ENCODE data around the gene HOXD13.

The HOXD13 gene

DNA sequence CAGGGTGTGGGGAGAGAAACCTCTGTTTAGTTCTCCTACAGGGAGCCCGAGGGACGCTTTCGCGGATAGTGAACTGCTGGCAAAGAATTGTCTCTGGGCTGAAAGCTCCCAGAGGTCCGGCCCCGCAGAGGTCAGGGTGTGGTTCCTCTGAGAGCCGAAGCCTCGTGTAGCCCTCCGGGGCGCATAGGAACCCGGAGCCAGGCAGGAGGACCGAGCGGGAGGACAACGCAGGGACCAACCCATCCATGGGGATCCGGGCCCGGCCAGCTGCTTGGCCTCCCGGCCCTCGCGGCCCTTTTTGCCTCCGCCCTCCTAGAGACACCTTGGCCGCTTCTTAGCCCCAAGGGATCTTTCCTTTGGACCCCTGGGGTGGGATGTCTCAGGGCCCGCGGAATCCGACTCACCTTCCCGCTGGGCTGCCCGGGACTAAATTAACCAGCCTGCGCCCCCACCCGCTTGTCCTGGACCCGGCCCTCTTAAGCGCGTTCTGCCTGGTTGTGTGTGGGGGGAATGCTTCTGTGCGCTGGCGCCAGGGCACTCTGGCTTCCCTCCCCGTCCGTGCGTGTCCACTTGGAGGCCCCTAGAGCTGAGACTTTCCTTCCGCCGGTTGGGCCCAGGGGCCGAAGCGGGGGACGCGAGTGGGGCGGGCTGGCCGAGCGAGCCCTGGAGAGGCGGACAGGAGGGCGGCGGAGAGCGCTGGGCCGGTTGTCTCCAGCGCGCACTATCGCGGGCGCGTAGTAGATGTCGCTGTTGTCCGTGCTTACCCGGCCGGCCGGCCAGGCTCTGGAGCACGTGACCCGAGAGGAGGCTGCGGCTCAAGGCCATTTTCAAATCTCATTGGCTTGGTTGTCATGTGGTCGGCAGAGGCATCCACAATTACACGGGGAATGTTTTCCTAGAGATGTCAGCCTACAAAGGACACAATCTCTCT is 23.6 kb downstream of the HOXD13 start, which contains the start of gene HOXD10:
TSS of gene HOXD10 (plus strand) at position 896 of the 931 bp plus-strand sequence. CDS start 56 bp downstream, outside the sequence.
- no peaks in the 10 kb centered on the region for H3K4me1 ChIP-seq (ENCODE audit: control insufficient read depth, insufficient read depth, low read length)
- peaks cover 17 to 99% of the 10 kb centered on the region in 2 experiments; a peak in 2 of 3 replicates for H3K36me3 ChIP-seq (ENCODE audit: control insufficient read depth in 2 of 2, insufficient read depth in 1 of 2, low read length in 2 of 2)
- CTCF ChIA-PET, result interaction anchor here (0.6 kb wide), 1 partner anchor 11 kb away, joined by 3 read pairs; no protein-coding TSS in a partner anchor
- no peaks in the 10 kb centered on the region for H3K9me3 ChIP-seq (ENCODE audit: control insufficient read depth, insufficient read depth, low read depth, low read length)
- TF ChIP-seq ZNF585B (tag by site-specific recombination; IDR thresholded peaks at IDR 0.05) (peak; percentile 42; the same call in 1 of the 2 replicates), ZNF114 (tag by site-specific recombination; IDR thresholded peaks at IDR 0.05) (no peak), ZFP69B (tag by site-specific recombination; IDR thresholded peaks at IDR 0.05) (no peak), ZNF202 (tag by site-specific recombination; IDR thresholded peaks at IDR 0.05; ENCODE audit: borderline replicate concordance) (0 out of 2 replicates have a peak, but pooled peaks have one; percentile 36)
- H3K27ac ChIP-seq (ENCODE audit: extremely low read depth, low read depth, low read length), result peak within 1 kb of the TSS; percentile 34; the same call in 1 of the 2 replicates
- peak within 1 kb of the TSS; percentile 11; the same call in 1 of the 2 replicates for H3K4me3 ChIP-seq (ENCODE audit: low read depth, low read length)
- POLR2A ChIA-PET, result no interaction called here

GRCh38 chr2:176117162-176117822 is 24.8 kb downstream of the HOXD13 start:
- H3K27ac ChIP-seq (ENCODE audit: extremely low read depth, low read depth, low read length), result peak overlapping the region; percentile 34; the same call in 1 of the 2 replicates
- peaks cover 14 to 99% of the 10 kb centered on the region in 2 experiments; a peak in 2 of 3 replicates for H3K36me3 ChIP-seq (ENCODE audit: control insufficient read depth in 2 of 2, insufficient read depth in 1 of 2, low read length in 2 of 2)
- CTCF ChIA-PET, result interaction anchor here (0.9 to 1.0 kb wide), 2 partner anchors 10 to 701 kb away, joined by 3 to 4 read pairs; no protein-coding TSS in a partner anchor
- H3K4me1 ChIP-seq (ENCODE audit: control insufficient read depth, insufficient read depth, low read length), result no peaks in the 10 kb centered on the region
- TF ChIP-seq, protein P1, sequence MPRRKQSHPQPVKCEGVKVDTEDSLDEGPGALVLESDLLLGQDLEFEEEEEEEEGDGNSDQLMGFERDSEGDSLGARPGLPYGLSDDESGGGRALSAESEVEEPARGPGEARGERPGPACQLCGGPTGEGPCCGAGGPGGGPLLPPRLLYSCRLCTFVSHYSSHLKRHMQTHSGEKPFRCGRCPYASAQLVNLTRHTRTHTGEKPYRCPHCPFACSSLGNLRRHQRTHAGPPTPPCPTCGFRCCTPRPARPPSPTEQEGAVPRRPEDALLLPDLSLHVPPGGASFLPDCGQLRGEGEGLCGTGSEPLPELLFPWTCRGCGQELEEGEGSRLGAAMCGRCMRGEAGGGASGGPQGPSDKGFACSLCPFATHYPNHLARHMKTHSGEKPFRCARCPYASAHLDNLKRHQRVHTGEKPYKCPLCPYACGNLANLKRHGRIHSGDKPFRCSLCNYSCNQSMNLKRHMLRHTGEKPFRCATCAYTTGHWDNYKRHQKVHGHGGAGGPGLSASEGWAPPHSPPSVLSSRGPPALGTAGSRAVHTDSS (tag by site-specific recombination; IDR thresholded peaks at IDR 0.05), result no peak
- no peak for TF ChIP-seq ZNF76 (tag by site-specific recombination; IDR thresholded peaks at IDR 0.05; ENCODE audit: borderline replicate concordance, low read depth)
- no peak for TF ChIP-seq ZNF19 (tag by site-specific recombination; IDR thresholded peaks at IDR 0.05; ENCODE audit: low read depth)
- TF ChIP-seq ZNF621 (tag by site-specific recombination; IDR thresholded peaks at IDR 0.05), result no peak
- TF ChIP-seq KLF8 (tag by site-specific recombination; IDR thresholded peaks at IDR 0.05), result no peak
- no peak for TF ChIP-seq ZNF785 (tag by site-specific recombination; IDR thresholded peaks at IDR 0.05)
- no peak overlapping the region for H3K4me3 ChIP-seq (ENCODE audit: low read depth, low read length)
- H3K9me3 ChIP-seq (ENCODE audit: control insufficient read depth, insufficient read depth, low read depth, low read length), result no peaks in the 10 kb centered on the region
- POLR2A ChIA-PET, result no interaction called here

DNA sequence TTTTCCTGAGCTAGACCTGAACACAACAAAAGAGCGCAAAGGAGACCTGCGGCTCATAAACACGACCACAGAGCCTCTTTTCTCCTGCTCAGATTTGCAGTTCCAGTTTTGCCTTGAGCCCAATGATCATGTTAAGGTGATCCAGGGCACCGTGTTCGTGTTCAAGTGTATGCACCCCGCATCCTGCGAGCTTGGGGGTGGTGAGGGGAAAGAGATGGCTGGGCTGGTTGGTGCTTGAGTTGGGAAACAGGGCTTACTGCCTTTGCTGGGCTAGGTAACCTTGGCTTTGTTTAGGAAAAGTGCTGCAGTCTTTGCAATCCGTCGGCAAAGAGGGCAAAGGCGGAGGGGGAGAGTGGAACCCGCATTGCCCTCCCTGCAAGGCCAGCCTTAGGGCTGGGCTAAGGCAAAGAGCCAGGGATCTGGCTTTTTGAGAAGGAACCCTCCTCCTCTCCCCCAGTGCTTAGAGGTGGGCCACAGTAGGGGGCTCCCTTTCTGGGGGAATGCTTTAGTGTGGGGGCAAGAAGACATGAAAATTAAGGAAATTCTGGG is 25.4 kb downstream of the HOXD13 start:
- H3K27ac ChIP-seq (ENCODE audit: extremely low read depth, low read depth, low read length), result peak overlapping the region; percentile 34; the same call in 1 of the 2 replicates
- peaks cover 14 to 99% of the 10 kb centered on the region in 2 experiments; a peak in 2 of 3 replicates for H3K36me3 ChIP-seq (ENCODE audit: control insufficient read depth in 2 of 2, insufficient read depth in 1 of 2, low read length in 2 of 2)
- ChIA-PET CTCF (interaction anchor here (0.6 to 1.0 kb wide), 3 partner anchors 9 to 700 kb away, joined by 3 to 4 read pairs (median 3); no protein-coding TSS in a partner anchor), POLR2A (no interaction called here)
- H3K9me3 ChIP-seq (ENCODE audit: control insufficient read depth, insufficient read depth, low read depth, low read length), result no peaks in the 10 kb centered on the region
- H3K4me1 ChIP-seq (ENCODE audit: control insufficient read depth, insufficient read depth, low read length), result no peaks in the 10 kb centered on the region
- H3K4me3 ChIP-seq (ENCODE audit: low read depth, low read length), result no peak overlapping the region
- TF ChIP-seq ZNF623 (tag by site-specific recombination; IDR thresholded peaks at IDR 0.05) (no peak), HOXA7 (CRISPR knock-in tag; IDR thresholded peaks at IDR 0.05; ENCODE audit: borderline replicate concordance) (no peak), ZNF596 (tag by site-specific recombination; IDR thresholded peaks at IDR 0.05) (no peak), KLF17 (tag by site-specific recombination; IDR thresholded peaks at IDR 0.05) (no peak), PBX3 (CRISPR knock-in tag; IDR thresholded peaks at IDR 0.05) (no peak), TSHZ1 (tag by site-specific recombination; IDR thresholded peaks at IDR 0.05; ENCODE audit: borderline replicate concordance) (no peak)
- TF ChIP-seq, protein P2, sequence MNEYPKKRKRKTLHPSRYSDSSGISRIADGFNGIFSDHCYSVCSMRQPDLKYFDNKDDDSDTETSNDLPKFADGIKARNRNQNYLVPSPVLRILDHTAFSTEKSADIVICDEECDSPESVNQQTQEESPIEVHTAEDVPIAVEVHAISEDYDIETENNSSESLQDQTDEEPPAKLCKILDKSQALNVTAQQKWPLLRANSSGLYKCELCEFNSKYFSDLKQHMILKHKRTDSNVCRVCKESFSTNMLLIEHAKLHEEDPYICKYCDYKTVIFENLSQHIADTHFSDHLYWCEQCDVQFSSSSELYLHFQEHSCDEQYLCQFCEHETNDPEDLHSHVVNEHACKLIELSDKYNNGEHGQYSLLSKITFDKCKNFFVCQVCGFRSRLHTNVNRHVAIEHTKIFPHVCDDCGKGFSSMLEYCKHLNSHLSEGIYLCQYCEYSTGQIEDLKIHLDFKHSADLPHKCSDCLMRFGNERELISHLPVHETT (tag by site-specific recombination; IDR thresholded peaks at IDR 0.05), result no peak
